ENCODE results near the gene NEAT1. TPM values are rescaled to one million over a fixed set of nuclear protein-coding genes. Genes with fewer than 3 reads are reported as not detected.

NEAT1 gene
- total and polyA plus RNA-seq, 2 of the 8 experiments (the other 6 are each of a cell fraction or from before 2014, with no cell fraction given), result 2.4 to 10.7 TPM

- H3K18ac ChIP-seq (ENCODE audit: extremely low read depth, low read length), result peak overlapping the region; percentile 88; the same call in 1 of the 2 replicates
- no peaks in the 10 kb centered on the region for H3K9me3 ChIP-seq (ENCODE audit: insufficient read depth in 2 of 2, low read depth in 1 of 2, low read length in 1 of 2)
- H4K5ac ChIP-seq (ENCODE audit: insufficient read length, low read depth, low read length), result no peak overlapping the region
- no peaks in the 10 kb centered on the region for H3K36me3 ChIP-seq (ENCODE audit: control insufficient read depth in 2 of 4, insufficient read depth in 4 of 4, low read length in 3 of 4)
- no peaks in the 10 kb centered on the region for H3K79me2 ChIP-seq (ENCODE audit: control insufficient read depth in 1 of 2, insufficient read depth in 2 of 2, low read length in 2 of 2)
- H3K4me1 ChIP-seq (replicated peaks in 1 of 4; ENCODE audit: control insufficient read depth in 3 of 4, insufficient read depth in 4 of 4, low read length in 3 of 4), result peaks cover 19 to 51% (median 37%) of the 10 kb centered on the region in 4 experiments
- H2BK15ac ChIP-seq (ENCODE audit: low read length), result peak overlapping the region; percentile 72; the same call in 1 of the 2 replicates
- no peak overlapping the region for H2BK120ac ChIP-seq (replicated peaks; ENCODE audit: low read depth, low read length)
- H3K4ac ChIP-seq (replicated peaks; ENCODE audit: insufficient read length, low read depth, low read length), result no peak overlapping the region
- no peak overlapping the region for H4K91ac ChIP-seq (replicated peaks; ENCODE audit: insufficient read length, low read length)
- H2BK20ac ChIP-seq (ENCODE audit: low read length), result no peak overlapping the region; the same call in 1 of the 2 replicates
- 74% methylated on average over 13 of the region's 14 CpGs; no CpG with 5 or more reads in 1 of the 2 experiments for WGBS, 2 experiments (ENCODE audit: extremely low coverage in 1 of 2, insufficient coverage in 1 of 2, insufficient read length in 1 of 2, insufficient replicate concordance in 2 of 2, low coverage in 1 of 2, low lambda C conversion rate in 2 of 2, missing lambda C conversion rate in 1 of 2)
- peak overlapping the region in 1 of 2 experiments; percentile 56; a peak in 2 of 4 replicates for H3K4me2 ChIP-seq (ENCODE audit: insufficient read depth in 1 of 2, low read depth in 2 of 2, low read length in 2 of 2)
- H3K14ac ChIP-seq (ENCODE audit: insufficient read length), result no peak overlapping the region
- H2BK5ac ChIP-seq (ENCODE audit: low read depth, low read length), result peak overlapping the region; percentile 99; the same call in 1 of the 2 replicates
- FAIRE-seq, result no peak
- no peaks in the 10 kb centered on the region for H3K79me1 ChIP-seq (ENCODE audit: low read depth, low read length)
- peak in 1 of 2 experiments; percentile 48 for DNase-seq (ENCODE audit: low read depth in 1 of 2, low spot score in 2 of 2)
- H3K56ac ChIP-seq (replicated peaks; ENCODE audit: insufficient read length, low read depth, low read length), result no peak overlapping the region
- no peak overlapping the region for H3K23ac ChIP-seq (ENCODE audit: insufficient read length)
- H2AK5ac ChIP-seq (ENCODE audit: low read depth, low read length), result peak overlapping the region; percentile 95; the same call in 1 of the 2 replicates
- H3K4me3 ChIP-seq (ENCODE audit: extremely low read depth in 1 of 4, insufficient read depth in 2 of 4, low read depth in 3 of 4, low read length in 4 of 4), result no peak overlapping the region; a peak in 1 of 8 replicates
- ChIA-PET CTCF (ENCODE audit: partially characterized antibody) (interaction anchor here (0.5 to 22.8 kb wide), 38 partner anchors 8 to 620 kb away, joined by 3 to 430 read pairs (median 7); partner anchors contain the start of genes FRMD8, MALAT1 and SCYL1), POLR2A (ENCODE audit: partially characterized antibody) (interaction anchor here (0.7 to 20.8 kb wide), 21 partner anchors 7 to 296 kb away, joined by 3 to 826 read pairs (median 5); partner anchors contain the start of genes FAU, FRMD8, MALAT1 and NEAT1)
- H3K27ac ChIP-seq (ENCODE audit: low read depth, low read length), result no peak overlapping the region
- H2AFZ ChIP-seq (ENCODE audit: low read length), result no peak overlapping the region
- H4K8ac ChIP-seq (ENCODE audit: extremely low read depth, insufficient read depth, low read length), result no peak overlapping the region; the same call in 1 of the 2 replicates
- H4K20me1 ChIP-seq (replicated peaks in 1 of 2; ENCODE audit: control insufficient read depth in 1 of 2, insufficient read depth in 2 of 2, low read length in 2 of 2), result peaks cover 0 to 5% of the 10 kb centered on the region in 2 experiments
- H3K23me2 ChIP-seq (ENCODE audit: low read depth, low read length), result peaks cover 7% of the 10 kb centered on the region; the same call in 1 of the 2 replicates
- no peaks in the 10 kb centered on the region; a peak in 1 of 7 replicates for H3K27me3 ChIP-seq (replicated peaks in 1 of 4; ENCODE audit: control insufficient read depth in 3 of 4, extremely low read depth in 1 of 4, insufficient read depth in 3 of 4, low read length in 3 of 4)
- peak overlapping the region; percentile 99; the same call in 1 of the 2 replicates for H2BK12ac ChIP-seq (ENCODE audit: low read depth, low read length)
- H3K9ac ChIP-seq (replicated peaks in 1 of 4; ENCODE audit: extremely low read depth in 1 of 4, low read depth in 3 of 4, low read length in 3 of 4), result no peak overlapping the region; a peak in 1 of 7 replicates
- TF ChIP-seq CTBP2 (IDR thresholded peaks at IDR 0.05; ENCODE audit: borderline replicate concordance, insufficient read depth, insufficient read length, low read length), result no peak
- TF ChIP-seq SRF (IDR thresholded peaks at IDR 0.05; ENCODE audit: low read depth, low read length), result no peak
- TF ChIP-seq CBX8 (IDR thresholded peaks at IDR 0.05; ENCODE audit: borderline replicate concordance, low read depth, low read length), result no peak
- no peak for TF ChIP-seq ZNF274 (IDR thresholded peaks at IDR 0.05; ENCODE audit: borderline replicate concordance, extremely low read depth, low read length)
- TF ChIP-seq NRF1 (IDR thresholded peaks at IDR 0.05; ENCODE audit: low read depth, low read length), result no peak
- no peak for TF ChIP-seq CBX5 (IDR thresholded peaks at IDR 0.05; ENCODE audit: low read depth, low read length)
- no peak for TF ChIP-seq HDAC6 (IDR thresholded peaks at IDR 0.05; ENCODE audit: low read depth, low read length)
- no peak for TF ChIP-seq TEAD4 (IDR thresholded peaks at IDR 0.05; ENCODE audit: low read depth, low read length)
- no peak for TF ChIP-seq RAD21 (IDR thresholded peaks at IDR 0.05 in 1 of 2, conservative IDR thresholded peaks at IDR 0.05 in 1 of 2; ENCODE audit: low read depth in 2 of 2, low read length in 2 of 2)
- TF ChIP-seq NANOG (IDR thresholded peaks at IDR 0.05; ENCODE audit: insufficient read depth, low read depth, low read length, poor library complexity, severe bottlenecking), result no peak
Observed at GRCh38 chr11:65416841-65417701, 5.5 kb upstream of the NEAT1 start.

Measured in H1 (cell line).